A549 treated with CpdA at 1 μM for 4 hours (cell line): ENCODE results near the gene SRI. TPM values are rescaled to one million over a fixed set of nuclear protein-coding genes. Genes with fewer than 3 reads are reported as not detected.

ENCODE experiments used
- total RNA-seq: library from RNA; stranded (reverse); fragments of 200-300 nt; extraction: Qiagen RNA extraction; gene quantifications from 5 replicates; pipeline ENCODE4 v1.2.3, GENCODE V29; 2022; ENCODE audit warnings: low read depth

The SRI gene, protein sequence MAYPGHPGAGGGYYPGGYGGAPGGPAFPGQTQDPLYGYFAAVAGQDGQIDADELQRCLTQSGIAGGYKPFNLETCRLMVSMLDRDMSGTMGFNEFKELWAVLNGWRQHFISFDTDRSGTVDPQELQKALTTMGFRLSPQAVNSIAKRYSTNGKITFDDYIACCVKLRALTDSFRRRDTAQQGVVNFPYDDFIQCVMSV
- 99.7 to 141 TPM (median 133 TPM) in 5 replicates for total RNA-seq

GRCh38 chr7:88219781-88220747, at the start of gene SRI:
TSS of gene SRI (minus strand) at chr7:88220038. CDS start at chr7:88220026, 12 bp downstream.

Other genes starting within 250 kb of the SRI start
- gene STEAP4, start 86.9 kb upstream of the SRI start, total RNA-seq: not detected in 5 replicates